ENCODE data around the gene MACROD2.
A peak's percentile ranks its signal among the peaks of the same experiment; 100 is the strongest.

Gene MACROD2

DNA sequence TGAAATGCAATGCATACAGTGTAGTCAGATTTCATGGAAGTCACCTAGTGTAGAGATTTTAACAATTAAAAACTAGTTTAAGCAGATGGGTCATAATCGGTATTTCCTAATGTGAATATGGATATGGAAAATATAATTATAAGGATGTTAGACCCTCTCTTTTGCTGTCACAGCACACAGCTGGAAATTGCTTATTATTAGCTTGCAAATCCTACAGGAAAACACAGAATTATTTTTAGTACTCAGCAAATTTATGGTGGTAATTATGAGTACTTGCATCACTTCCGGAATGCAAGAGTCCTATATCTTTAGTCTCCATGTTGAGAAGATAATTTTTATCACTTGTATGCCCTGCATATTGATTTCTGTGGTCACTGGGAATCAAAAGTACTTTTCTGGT is 1584.4 kb downstream of the MACROD2 start:
- no peak for DNase-seq (ENCODE audit: low read depth)

DNA sequence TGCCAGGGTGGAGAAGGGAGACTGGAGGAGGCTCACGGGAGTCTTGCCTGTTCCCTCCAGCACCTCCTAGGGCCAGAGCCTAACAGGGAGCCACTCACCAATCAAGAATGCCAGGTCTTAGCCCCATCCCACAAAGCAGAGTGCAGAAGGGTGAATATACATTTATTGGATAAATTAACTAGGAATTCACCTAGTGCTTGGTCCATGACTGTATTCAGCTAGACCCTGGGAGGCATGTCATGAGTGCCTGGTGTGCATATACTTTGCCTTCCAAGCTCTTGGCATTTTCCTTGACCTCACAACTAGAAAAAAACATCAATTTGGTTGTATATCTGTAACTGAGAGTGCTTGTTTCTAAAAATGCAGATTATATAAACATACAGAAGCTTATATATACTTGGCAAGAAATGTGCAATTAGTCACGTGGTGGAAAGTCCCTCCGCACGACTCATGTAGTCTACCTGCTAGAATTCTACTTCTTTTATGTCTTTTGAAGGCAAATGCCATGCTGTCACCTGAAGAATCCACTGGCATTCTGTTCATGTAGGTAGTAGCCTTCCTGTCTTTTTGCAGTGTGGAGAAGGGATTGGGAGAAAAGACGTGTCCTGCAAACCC is 1586.9 kb downstream of the MACROD2 start:
- DNase-seq (ENCODE audit: low read depth), result peak; percentile 0

GRCh38 chr20:15584507-15584906 is 1589.2 kb downstream of the MACROD2 start:
- DNase-seq (ENCODE audit: low read depth), result no peak

DNA sequence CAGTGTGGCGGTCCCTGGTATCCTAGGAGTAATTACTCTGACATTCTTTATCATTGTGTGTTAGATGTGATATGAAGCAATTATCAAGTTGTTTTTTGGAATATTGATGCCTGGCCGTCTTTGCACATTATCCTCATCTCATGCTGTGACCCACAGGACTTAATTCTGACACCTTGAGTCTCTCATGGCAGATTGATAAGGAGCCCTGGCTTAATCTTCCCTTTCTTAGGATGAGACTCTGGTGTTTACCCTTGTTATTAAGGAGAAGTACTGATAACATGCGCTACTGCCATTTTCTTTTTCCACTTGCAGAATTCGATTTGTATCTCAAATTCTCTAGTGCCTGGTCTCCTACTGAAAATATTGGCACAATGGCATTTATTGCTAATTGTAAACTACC is 1597.8 kb downstream of the MACROD2 start:
- DNase-seq (ENCODE audit: low read depth), result no peak

DNA sequence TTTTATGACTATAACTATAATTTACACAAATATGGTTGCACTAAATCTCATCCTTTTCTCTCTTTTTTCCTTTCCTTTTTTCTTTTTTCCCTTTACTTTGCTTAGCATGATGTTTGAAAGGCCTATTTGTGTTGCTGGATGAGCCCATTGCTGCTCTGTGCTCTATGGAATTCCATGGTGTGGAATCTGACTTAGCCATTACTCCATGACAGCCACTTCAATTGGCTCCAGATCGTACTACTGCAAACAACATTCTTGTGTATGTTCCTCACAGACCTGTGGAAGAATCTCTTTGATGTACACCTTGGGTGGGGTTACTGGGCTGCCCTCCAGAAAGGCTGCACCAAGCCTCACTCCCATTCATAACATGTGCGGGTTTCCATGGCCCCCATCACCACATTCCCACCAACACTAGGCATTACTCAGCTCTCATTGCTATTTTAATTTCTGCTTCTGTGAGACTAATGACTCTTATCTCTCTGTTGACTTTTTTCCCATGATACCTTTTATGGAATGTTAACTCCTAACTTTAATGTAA is 1598.9 kb downstream of the MACROD2 start:
- no peak for DNase-seq (ENCODE audit: low read depth)

GRCh38 chr20:15596220-15596890 is 1601.0 kb downstream of the MACROD2 start:
- no peak for DNase-seq (ENCODE audit: low read depth)

GRCh38 chr20:15597306-15597705 is 1602.0 kb downstream of the MACROD2 start:
- DNase-seq (ENCODE audit: low read depth), result no peak

DNA sequence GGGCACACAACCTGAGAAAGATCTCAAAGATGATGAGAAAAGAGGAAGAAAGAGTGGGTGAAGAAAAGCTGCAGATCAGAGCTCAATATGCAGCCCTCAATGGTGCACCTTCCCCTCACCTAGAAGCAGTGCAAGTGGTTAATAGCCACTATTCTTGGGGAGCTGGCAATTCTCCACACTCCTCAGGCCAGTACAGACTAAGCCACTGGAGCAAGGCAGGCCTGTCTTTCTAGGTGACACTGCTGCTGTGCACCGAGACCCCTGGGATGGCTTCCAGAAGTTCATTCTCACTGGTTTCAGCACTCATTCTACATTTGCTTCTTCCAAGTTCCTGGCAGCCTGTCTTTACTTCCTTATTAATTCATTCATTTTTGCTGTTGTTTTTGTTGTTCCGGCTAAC is 1604.6 kb downstream of the MACROD2 start:
- DNase-seq (ENCODE audit: low read depth), result no peak

GRCh38 chr20:15600565-15600964 is 1605.2 kb downstream of the MACROD2 start:
- no peak for DNase-seq (ENCODE audit: low read depth)

DNA sequence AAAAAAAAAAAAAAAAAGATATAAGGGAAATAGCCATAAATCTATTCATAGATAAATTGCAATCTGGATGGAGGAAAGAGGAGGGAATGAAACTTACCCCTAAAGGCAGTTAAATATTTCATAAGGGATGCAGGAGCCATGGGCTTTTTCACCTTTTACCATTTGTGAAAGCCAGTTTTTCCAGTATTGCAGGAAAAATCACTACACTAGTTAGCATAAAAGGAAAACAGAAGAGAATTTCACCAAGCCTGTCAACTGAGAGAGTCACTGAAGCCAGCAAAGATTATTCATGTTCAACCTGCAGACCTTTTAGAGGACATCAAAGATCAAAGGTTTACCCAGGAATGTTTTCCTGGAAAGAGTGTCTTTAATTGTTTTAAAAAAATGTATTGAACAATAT is 1608.2 kb downstream of the MACROD2 start:
- no peak for DNase-seq (ENCODE audit: low read depth)

DNA sequence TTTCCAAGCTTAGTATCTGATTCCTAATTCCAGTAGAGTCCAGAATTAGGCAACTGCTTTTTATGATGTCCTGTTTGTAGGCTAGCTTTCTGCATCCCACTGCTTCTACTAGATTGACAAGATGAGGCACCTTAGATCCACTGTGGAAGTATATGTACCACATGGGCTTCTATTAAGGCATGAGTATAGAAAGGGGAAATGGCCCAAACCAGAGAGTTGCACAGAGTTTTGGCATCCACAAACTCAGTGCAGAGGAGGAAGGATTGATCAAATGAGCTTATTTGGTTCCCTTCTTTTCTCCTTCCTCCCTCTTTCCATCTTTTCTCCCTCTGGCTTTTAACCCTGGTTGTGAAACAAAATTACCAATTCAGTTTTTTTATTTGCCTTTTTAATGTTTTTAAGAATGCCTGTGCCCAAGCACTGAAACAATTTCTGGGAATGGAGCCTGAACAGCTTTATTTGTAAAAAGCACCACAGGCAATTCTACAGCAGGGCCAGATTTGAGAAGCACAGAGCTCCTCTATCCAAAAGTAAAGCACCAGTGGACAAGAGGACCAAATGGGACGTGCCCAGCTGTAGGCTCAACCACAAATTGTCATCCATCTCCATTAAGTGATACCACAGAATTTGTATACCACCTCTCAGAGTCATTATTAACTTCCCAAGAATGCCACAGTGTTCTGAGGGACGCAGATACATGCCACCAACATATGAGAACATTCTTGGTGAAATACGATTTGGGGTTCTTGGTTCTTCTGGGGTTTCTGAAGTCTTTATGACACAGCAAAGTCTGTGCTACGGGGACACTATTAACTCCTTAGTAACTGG is 1608.9 kb downstream of the MACROD2 start:
- DNase-seq (ENCODE audit: low read depth), result no peak

DNA sequence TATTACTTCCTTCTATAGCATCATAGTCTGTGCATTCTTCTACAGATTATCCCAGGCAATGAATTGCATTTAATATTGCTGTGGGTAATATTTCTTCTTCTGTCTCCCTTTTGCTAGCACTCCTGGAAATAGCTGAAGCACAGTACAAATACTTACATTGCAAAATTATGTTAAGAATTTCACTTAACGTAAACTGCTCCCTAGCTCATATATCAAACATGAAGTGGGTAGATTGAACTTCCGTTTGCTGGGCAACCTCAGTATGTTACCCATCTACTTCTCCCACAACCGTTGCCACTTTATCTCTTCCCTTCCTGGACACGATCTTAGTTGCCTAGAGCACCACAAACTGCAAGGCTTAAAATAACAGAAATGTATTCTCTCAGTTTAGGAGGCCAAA is 1614.6 kb downstream of the MACROD2 start:
- no peak for DNase-seq (ENCODE audit: low read depth)

- DNase-seq (ENCODE audit: low read depth), result no peak
These were observed 1615.5 kb downstream of the MACROD2 start for GRCh38 chr20:15610787-15611186.

- no peak for DNase-seq (ENCODE audit: low read depth)
These were observed 1616.2 kb downstream of the MACROD2 start for GRCh38 chr20:15611541-15611940.

DNA sequence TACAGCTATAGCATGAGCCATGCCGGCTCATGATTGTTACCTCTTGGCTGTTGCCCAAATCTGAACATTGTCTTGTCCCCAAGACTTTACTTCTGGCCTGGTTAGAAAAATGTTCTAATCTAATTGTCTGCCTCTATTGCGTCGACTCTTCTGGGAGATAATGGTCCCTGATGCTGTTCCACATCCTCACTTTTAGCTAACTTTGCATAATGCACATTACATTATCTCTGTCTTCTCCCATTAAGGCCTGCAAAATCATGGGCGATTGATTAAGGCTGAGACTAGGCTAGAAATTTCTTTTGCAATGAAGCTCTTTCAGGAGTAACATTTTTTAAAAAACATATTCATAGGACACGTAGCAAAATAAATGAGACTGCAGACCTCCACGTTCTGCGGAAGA is 1616.9 kb downstream of the MACROD2 start:
- DNase-seq (ENCODE audit: low read depth), result no peak

DNA sequence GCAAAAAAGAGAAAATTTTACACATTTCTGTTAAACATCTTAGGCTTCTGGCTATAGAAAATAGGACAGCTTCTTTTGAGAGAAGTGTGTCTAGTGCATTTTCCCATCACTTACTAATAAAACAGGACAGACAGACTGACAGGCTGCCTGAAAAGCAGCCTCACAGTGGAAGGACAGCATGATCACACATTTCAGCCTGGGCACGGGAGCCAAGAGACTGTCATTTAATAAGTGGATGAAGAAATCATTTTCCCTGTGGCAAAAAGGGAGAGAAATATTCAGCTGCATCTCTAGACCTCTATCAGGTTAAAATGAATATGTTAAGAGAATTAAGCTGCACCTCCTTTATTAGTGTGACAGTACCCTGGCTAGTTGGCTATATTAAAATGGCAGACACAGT is 1617.5 kb downstream of the MACROD2 start:
- DNase-seq (ENCODE audit: low read depth), result no peak

GRCh38 chr20:15613530-15613929 is 1618.2 kb downstream of the MACROD2 start:
- peak; percentile 13 for DNase-seq (ENCODE audit: low read depth)

- DNase-seq (ENCODE audit: low read depth), result no peak
These were observed 1621.3 kb downstream of the MACROD2 start for GRCh38 chr20:15616626-15617025.

GRCh38 chr20:15618110-15618509 is 1622.8 kb downstream of the MACROD2 start:
- DNase-seq (ENCODE audit: low read depth), result no peak

- no peak for DNase-seq (ENCODE audit: low read depth)
These were observed 1623.6 kb downstream of the MACROD2 start for GRCh38 chr20:15618912-15619311.

DNA sequence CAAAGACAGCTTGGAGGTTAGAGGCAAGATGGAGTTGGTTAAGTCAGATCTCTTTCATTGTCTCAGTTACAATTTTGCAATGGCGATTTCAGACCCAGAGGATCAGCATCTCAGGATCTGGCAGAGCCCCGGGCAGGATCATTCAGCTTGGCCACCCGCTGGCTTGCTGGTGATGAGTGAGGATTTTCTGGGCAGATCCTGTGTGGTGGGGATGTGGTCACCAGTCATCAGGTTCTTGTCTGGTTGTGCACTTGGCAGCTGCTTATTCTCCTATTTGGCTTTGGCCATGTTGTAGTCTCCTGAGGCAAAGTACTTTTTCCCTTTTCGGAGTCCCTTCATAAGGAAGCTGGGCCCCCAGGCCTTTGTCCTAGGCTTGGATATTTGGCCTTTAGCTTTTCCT is 1624.0 kb downstream of the MACROD2 start:
- no peak for DNase-seq (ENCODE audit: low read depth)

GRCh38 chr20:15619816-15620215 is 1624.5 kb downstream of the MACROD2 start:
- DNase-seq (ENCODE audit: low read depth), result no peak

GRCh38 chr20:15622368-15622767 is 1627.1 kb downstream of the MACROD2 start:
- no peak for DNase-seq (ENCODE audit: low read depth)

All from iris pigment epithelial cell (primary cell).